ENCODE data around the gene PXMP4.

DNA sequence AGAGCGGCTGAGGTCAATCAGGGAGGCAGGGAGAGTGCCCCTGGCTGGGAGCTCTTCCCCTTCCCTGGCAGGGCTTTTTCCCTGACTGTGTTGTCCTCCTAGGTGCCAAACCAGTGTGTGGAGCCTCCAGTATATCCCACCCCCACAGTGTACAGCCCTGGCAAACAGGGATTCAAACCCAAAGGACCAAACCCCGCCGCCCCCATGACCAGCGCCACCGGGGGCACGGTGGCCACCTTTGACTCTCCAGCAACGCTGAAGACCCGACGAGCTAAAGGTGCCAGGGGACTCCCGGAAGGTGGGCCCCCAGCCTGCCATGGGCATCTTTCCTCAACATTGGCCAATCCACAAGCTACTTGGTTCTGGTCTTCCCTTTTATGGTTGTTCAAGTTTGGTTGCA, 36.9 kb upstream of the PXMP4 start:
- TF ChIP-seq, protein P1, sequence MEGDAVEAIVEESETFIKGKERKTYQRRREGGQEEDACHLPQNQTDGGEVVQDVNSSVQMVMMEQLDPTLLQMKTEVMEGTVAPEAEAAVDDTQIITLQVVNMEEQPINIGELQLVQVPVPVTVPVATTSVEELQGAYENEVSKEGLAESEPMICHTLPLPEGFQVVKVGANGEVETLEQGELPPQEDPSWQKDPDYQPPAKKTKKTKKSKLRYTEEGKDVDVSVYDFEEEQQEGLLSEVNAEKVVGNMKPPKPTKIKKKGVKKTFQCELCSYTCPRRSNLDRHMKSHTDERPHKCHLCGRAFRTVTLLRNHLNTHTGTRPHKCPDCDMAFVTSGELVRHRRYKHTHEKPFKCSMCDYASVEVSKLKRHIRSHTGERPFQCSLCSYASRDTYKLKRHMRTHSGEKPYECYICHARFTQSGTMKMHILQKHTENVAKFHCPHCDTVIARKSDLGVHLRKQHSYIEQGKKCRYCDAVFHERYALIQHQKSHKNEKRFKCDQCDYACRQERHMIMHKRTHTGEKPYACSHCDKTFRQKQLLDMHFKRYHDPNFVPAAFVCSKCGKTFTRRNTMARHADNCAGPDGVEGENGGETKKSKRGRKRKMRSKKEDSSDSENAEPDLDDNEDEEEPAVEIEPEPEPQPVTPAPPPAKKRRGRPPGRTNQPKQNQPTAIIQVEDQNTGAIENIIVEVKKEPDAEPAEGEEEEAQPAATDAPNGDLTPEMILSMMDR (IDR thresholded peaks at IDR 0.05), result no peak
- no peak for TF ChIP-seq POLR2AphosphoS5 (IDR thresholded peaks at IDR 0.05; ENCODE audit: insufficient read depth in 1 of 2, low read depth in 1 of 2)

Data from vagina (tissue), 2 donors.